GM18870 (cell line): Measurements from ENCODE around the gene ADRA2B.
A peak's percentile ranks its signal among the peaks of the same experiment; 100 is the strongest.
"Not testable (repeated sequence)": the region's sequence is repeated elsewhere in the genome, so short reads cannot be mapped to it uniquely, and the experiment has no call there.

Experiments
- ATAC-seq: cut with Tn5 transposase; IDR thresholded peaks from one replicate; pipeline ENCODE4 v1.9.1; 2021; ENCODE audit warnings: moderate library complexity; ENCODE audit not compliant: unreplicated experiment

Gene ADRA2B

GRCh38 chr2:96116424-96116878, at the start of gene ADRA2B:
Gene ADRA2B (minus strand): TSS chr2:96116571. CDS start chr2:96116149, 422 bp downstream.
- no peak for ATAC-seq

GRCh38 chr2:96164459-96165184, 48.3 kb upstream of the ADRA2B start:
- peak; percentile 74 for ATAC-seq

- ATAC-seq = peak; percentile 37
Observed at GRCh38 chr2:96163768-96164429, 47.5 kb upstream of the ADRA2B start.

- no peak for ATAC-seq
Observed at GRCh38 chr2:96163415-96163767, 47.0 kb upstream of the ADRA2B start.

- no peak for ATAC-seq
Observed at GRCh38 chr2:96161898-96162297, 45.5 kb upstream of the ADRA2B start.

GRCh38 chr2:96160366-96160765, 44.0 kb upstream of the ADRA2B start:
- not testable (repeated sequence) for ATAC-seq

GRCh38 chr2:96159084-96159830, 42.9 kb upstream of the ADRA2B start:
- no peak for ATAC-seq

GRCh38 chr2:96158554-96158940, 42.2 kb upstream of the ADRA2B start:
- ATAC-seq = no peak

GRCh38 chr2:96157649-96158553, 41.5 kb upstream of the ADRA2B start:
- peak; percentile 34 for ATAC-seq

GRCh38 chr2:96156926-96157648, 40.7 kb upstream of the ADRA2B start:
- ATAC-seq = peak; percentile 27

- no peak for ATAC-seq
Observed at GRCh38 chr2:96156011-96156820, 39.8 kb upstream of the ADRA2B start.

- ATAC-seq = no peak
Observed at GRCh38 chr2:96154506-96155380, 38.4 kb upstream of the ADRA2B start.

GRCh38 chr2:96153991-96154431, 37.6 kb upstream of the ADRA2B start:
- no peak for ATAC-seq

- no peak for ATAC-seq
Observed at GRCh38 chr2:96153291-96153713, 36.9 kb upstream of the ADRA2B start.

- no peak for ATAC-seq
Observed at GRCh38 chr2:96152304-96153161, 36.2 kb upstream of the ADRA2B start.

GRCh38 chr2:96151595-96152303, 35.4 kb upstream of the ADRA2B start:
- no peak for ATAC-seq
